Measurements from ENCODE around the gene AGPAT3. TPM values are rescaled to one million over a fixed set of nuclear protein-coding genes. Genes with fewer than 3 reads are reported as not detected.

Gene AGPAT3
- total and polyA plus RNA-seq, 8 donors, result 9.9 to 83.1 (median 36.7) TPM

DNA sequence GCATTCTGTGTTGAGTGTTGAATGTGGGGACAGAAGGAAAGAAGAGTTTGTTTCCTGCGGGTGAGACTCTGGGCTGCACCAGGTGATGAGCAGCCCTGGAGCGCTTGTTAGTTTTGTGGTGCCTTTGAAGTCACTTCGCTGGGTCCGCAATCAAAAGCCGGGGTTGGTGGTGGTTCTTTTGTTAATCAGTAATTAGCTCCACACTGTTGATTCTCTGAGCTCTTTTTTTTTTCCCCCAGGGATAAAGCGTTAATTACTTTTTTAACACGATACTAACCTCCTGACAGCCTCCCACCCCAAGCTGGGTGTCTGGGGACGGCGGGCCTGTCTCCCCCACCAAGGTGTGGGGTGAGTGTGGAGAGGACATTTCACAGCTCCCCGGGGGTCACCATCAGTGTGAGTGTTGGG is 56.6 kb downstream of the AGPAT3 start:
- TF ChIP-seq POLR2A (IDR thresholded peaks at IDR 0.05) (no peak), POLR2AphosphoS5 (IDR thresholded peaks at IDR 0.05) (no peak), EP300 (IDR thresholded peaks at IDR 0.05) (no peak)
- TF ChIP-seq, protein P1, sequence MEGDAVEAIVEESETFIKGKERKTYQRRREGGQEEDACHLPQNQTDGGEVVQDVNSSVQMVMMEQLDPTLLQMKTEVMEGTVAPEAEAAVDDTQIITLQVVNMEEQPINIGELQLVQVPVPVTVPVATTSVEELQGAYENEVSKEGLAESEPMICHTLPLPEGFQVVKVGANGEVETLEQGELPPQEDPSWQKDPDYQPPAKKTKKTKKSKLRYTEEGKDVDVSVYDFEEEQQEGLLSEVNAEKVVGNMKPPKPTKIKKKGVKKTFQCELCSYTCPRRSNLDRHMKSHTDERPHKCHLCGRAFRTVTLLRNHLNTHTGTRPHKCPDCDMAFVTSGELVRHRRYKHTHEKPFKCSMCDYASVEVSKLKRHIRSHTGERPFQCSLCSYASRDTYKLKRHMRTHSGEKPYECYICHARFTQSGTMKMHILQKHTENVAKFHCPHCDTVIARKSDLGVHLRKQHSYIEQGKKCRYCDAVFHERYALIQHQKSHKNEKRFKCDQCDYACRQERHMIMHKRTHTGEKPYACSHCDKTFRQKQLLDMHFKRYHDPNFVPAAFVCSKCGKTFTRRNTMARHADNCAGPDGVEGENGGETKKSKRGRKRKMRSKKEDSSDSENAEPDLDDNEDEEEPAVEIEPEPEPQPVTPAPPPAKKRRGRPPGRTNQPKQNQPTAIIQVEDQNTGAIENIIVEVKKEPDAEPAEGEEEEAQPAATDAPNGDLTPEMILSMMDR (IDR thresholded peaks at IDR 0.05), result no peak
- Histone ChIP-seq H3K4me1 (peaks cover 17 to 80% (median 52%) of the 10 kb centered on the region in 4 donors), H3K4me3 (no peak overlapping the region), H3K36me3 (peaks cover 0 to 26% (median 14%) of the 10 kb centered on the region in 4 donors), H3K27ac (no peak overlapping the region), H3K9me3 (no peaks in the 10 kb centered on the region), H3K27me3 (no peaks in the 10 kb centered on the region)
- intact Hi-C loops (cut with DNase I; ENCODE audit: low total_unique reads), result no loop called here
- WGBS, 5 donors, result 36 to 68% (median 47%) methylated on average over 10 of the region's 10 CpGs
- peak in 1 of 2 donors; percentile 56 for DNase-seq

DNA sequence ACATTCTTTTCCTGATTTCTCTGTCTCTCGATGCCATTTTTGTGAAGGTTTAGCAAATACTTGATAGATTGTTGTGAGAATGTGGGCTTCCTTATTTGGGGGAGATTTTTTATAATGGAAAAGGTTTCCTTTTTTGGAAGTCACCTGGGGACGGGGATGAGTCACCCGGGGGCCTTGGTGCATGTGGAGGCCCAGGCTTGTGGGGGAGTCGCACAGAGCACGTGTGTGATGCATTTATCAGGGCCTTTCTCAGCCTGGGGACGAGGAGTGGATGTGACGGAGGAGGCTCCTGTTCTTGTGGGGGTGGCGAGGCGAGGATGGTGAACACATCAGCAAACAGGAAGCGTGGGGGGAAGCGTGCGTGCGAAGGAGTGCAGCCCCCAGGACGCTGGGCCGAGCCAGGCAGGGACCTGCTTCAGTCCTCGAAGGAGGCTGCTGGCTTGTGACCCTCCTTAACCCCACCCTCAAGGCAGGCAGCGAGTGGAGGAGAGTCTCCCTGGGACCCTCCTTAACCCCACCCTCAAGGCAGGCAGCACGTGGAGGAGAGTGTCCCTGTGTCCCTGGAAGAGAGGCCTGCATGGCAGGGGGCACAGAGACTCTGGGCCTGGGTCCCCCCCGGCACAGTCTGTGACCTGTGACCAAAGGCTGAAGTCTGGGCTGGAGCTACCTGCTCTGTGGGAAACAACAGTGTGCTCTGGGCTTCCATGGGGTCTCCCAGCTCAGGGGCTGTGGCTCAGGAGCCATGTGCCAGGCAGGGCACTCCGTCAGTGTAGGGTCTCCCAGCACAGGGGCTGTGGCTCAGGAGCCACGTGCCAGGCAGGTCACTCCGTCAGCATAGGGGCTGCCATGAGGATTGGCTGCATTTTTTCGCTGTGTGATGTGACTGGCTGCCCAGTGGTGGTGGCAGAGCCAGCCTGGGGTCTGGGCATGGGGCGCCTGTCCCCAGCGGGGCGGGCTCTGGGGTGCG is 57.2 kb downstream of the AGPAT3 start:
- WGBS, 5 donors, result 71 to 80% (median 77%) methylated on average over 23 to 27 of the region's 27 CpGs
- Histone ChIP-seq H3K4me1 (peaks cover 12 to 73% (median 46%) of the 10 kb centered on the region in 4 donors), H3K27ac (peak overlapping the region in 2 of 5 donors; percentile 12 to 25)

DNA sequence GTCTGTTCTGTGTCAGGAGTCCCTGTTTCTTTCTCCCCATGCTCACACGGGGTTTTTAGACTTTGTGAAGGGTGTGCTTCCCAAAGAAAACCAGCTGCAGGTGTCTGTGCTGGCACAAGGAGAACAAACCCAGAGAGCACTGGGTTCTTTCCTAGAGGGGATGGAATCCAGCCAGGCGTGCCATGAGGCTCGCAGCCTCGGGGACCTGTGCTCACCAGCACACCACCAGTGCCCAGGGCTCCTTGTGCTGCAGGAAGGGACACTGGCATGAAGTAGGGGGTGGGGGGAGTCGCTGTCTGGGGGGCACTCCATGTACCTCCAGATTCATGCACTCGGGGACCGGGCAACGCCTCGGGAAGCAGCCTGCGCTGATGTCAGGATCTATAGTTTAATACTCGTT is 57.9 kb downstream of the AGPAT3 start:
- H3K27ac ChIP-seq, result peak overlapping the region in 2 of 5 donors; percentile 12 to 25
- no peaks in the 10 kb centered on the region for H3K27me3 ChIP-seq
- H3K4me3 ChIP-seq, result no peak overlapping the region
- TF ChIP-seq EP300 (IDR thresholded peaks at IDR 0.05), result no peak
- no peak for TF ChIP-seq POLR2AphosphoS5 (IDR thresholded peaks at IDR 0.05)
- H3K4me1 ChIP-seq, result peaks cover 11 to 72% (median 44%) of the 10 kb centered on the region in 4 donors
- intact Hi-C loops (cut with DNase I; ENCODE audit: low total_unique reads), result no loop called here
- peak in 1 of 2 donors; percentile 51 for DNase-seq
- no peaks in the 10 kb centered on the region for H3K9me3 ChIP-seq
- WGBS, 5 donors, result 68 to 77% (median 75%) methylated on average over 11 of the region's 11 CpGs
- peaks cover 0 to 32% (median 17%) of the 10 kb centered on the region in 4 donors for H3K36me3 ChIP-seq

More for the DNA sequence above, 57.2 kb downstream of the AGPAT3 start:
- intact Hi-C loops (cut with DNase I; ENCODE audit: low total_unique reads), result no loop called here
- TF ChIP-seq EP300 (IDR thresholded peaks at IDR 0.05), result no peak
- TF ChIP-seq POLR2A (IDR thresholded peaks at IDR 0.05), result no peak
- TF ChIP-seq, protein P1 (IDR thresholded peaks at IDR 0.05), result no peak
- peaks cover 0 to 26% (median 14%) of the 10 kb centered on the region in 4 donors for H3K36me3 ChIP-seq
- no peaks in the 10 kb centered on the region for H3K9me3 ChIP-seq
- H3K27me3 ChIP-seq, result no peaks in the 10 kb centered on the region
- H3K4me3 ChIP-seq, result no peak overlapping the region
- peak in 1 of 2 donors; percentile 64 for DNase-seq

DNA sequence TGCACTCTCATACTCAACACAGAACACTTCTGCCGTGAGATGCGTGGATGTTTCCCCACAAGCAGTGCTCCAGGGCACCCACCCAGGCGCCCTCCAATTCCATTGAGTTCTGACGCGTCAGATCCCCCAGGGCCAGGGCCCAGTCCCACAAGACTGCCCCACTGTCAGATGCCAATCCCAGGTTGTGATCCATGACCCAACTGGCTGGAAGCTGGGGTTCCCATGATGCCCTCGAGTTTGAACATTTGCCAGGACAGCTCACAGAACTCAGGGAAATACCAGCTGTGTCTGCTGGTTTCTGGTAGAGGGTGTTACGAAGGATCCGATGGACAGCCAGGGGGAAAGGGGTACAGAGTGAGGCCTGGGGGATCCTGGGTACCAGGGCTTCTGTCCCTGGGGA is 58.4 kb downstream of the AGPAT3 start:
- Histone ChIP-seq H3K36me3 (peaks cover 0 to 36% (median 21%) of the 10 kb centered on the region in 4 donors), H3K4me3 (no peak overlapping the region), H3K27me3 (no peaks in the 10 kb centered on the region), H3K9me3 (no peaks in the 10 kb centered on the region), H3K27ac (peak overlapping the region in 1 of 5 donors; percentile 25), H3K4me1 (peaks cover 15 to 72% (median 44%) of the 10 kb centered on the region in 4 donors)
- DNase-seq, result peak in 1 of 2 donors; percentile 46
- intact Hi-C loops (cut with DNase I; ENCODE audit: low total_unique reads), result no loop called here
- WGBS, 5 donors, result 58 to 73% (median 67%) methylated on average over 6 to 8 of the region's 8 CpGs
- no peak for TF ChIP-seq POLR2AphosphoS5 (IDR thresholded peaks at IDR 0.05)
- TF ChIP-seq POLR2A (IDR thresholded peaks at IDR 0.05), result no peak
- TF ChIP-seq, protein P1 (IDR thresholded peaks at IDR 0.05), result no peak
- no peak for TF ChIP-seq EP300 (IDR thresholded peaks at IDR 0.05)
